CD14-positive monocyte (primary cell): Measurements from ENCODE around the gene CNTNAP2. TPM values are rescaled to one million over a fixed set of nuclear protein-coding genes. Genes with fewer than 3 reads are reported as not detected.

Experiments used
- DNase-seq, 3 donors: peaks; one replicate each; pipeline ENCODE4 v3.0.0-alpha.2; 2011 to 2022
- H2AFZ ChIP-seq: 2 replicates; pipeline ENCODE4 v1.6.0; 2012; ENCODE audit warnings: mild to moderate bottlenecking, low read depth, low read length, inconsistent platforms; ENCODE audit not compliant: insufficient read depth, poor library complexity, severe bottlenecking
- H3K27ac ChIP-seq, 2 donors: 1 replicate in 1 of 2; 2 replicates in 1 of 2; pipeline ENCODE4 v1.5.1; 2012 to 2013; ENCODE audit warnings: low read length in 2 of 2, control low read depth in 1 of 2, inconsistent platforms in 1 of 2, low read depth in 1 of 2, mild to moderate bottlenecking in 1 of 2
- H3K27me3 ChIP-seq, 2 donors: one replicate each; pipeline versions ENCODE4 v1.6.0 to v1.6.1; 2011 to 2013; ENCODE audit warnings: low read length in 2 of 2; ENCODE audit not compliant: control insufficient read depth in 2 of 2, insufficient read depth in 2 of 2
- H3K36me3 ChIP-seq, 2 donors: replicated peaks in 1 of 2; 1 replicate in 1 of 2; 2 replicates in 1 of 2; pipeline versions ENCODE4 v1.5.1 to v1.6.1; 2012 to 2013; ENCODE audit warnings: low read length in 2 of 2, control low read depth in 1 of 2, inconsistent platforms in 1 of 2, mild to moderate bottlenecking in 1 of 2; ENCODE audit not compliant: insufficient read depth in 2 of 2, control insufficient read depth in 1 of 2
- H3K4me1 ChIP-seq, 2 donors: 1 replicate in 1 of 2; 2 replicates in 1 of 2; pipeline versions ENCODE4 v1.5.1 to v1.6.1; 2012 to 2013; ENCODE audit warnings: low read length in 2 of 2, control low read depth in 1 of 2, inconsistent platforms in 1 of 2, mild to moderate bottlenecking in 1 of 2, moderate library complexity in 1 of 2; ENCODE audit not compliant: insufficient read depth in 2 of 2, control insufficient read depth in 1 of 2
- H3K4me2 ChIP-seq: replicated peaks from 2 replicates; pipeline ENCODE3; 2012; ENCODE audit warnings: low read length, moderate library complexity, mild to moderate bottlenecking; ENCODE audit not compliant: poor library complexity, severe bottlenecking; ENCODE audit errors: extremely low read depth
- H3K4me3 ChIP-seq, 3 experiments: fragments of 200-600 bp in 1 of 3; sonication (generic) in 1 of 3; replicated peaks in 1 of 3; 1 replicate in 2 of 3; 2 replicates in 1 of 3; pipeline ENCODE4 v1.5.1; 2011 to 2013; ENCODE audit warnings: low read length in 3 of 3, mild to moderate bottlenecking in 3 of 3, control low read depth in 2 of 3, low read depth in 2 of 3, inconsistent platforms in 1 of 3, moderate library complexity in 1 of 3
- H3K79me2 ChIP-seq: 2 replicates; pipeline ENCODE4 v1.6.0; 2012; ENCODE audit warnings: mild to moderate bottlenecking, control low read depth, inconsistent platforms, low read length, moderate library complexity; ENCODE audit not compliant: insufficient read depth
- H3K9ac ChIP-seq: 2 replicates; pipeline ENCODE4 v1.6.0; 2017; ENCODE audit warnings: low read length, mild to moderate bottlenecking; ENCODE audit not compliant: insufficient read depth, poor library complexity, severe bottlenecking
- H3K9me3 ChIP-seq, 2 donors: replicated peaks in 1 of 2; 1 replicate in 1 of 2; 2 replicates in 1 of 2; pipeline versions ENCODE4 v1.5.1 to v1.6.1; 2012 to 2013; ENCODE audit warnings: low read length in 2 of 2, control low read depth in 1 of 2; ENCODE audit not compliant: control insufficient read depth in 1 of 2, insufficient read depth in 1 of 2
- H4K20me1 ChIP-seq: 2 replicates; pipeline ENCODE4 v1.6.0; 2012; ENCODE audit warnings: mild to moderate bottlenecking, low read length, control low read depth, moderate library complexity; ENCODE audit not compliant: insufficient read depth
- H3K27ac Mint-ChIP-seq, 7 donors: one replicate each; pipeline ENCODE4 v1.8.0; 2020; ENCODE audit warnings: mild to moderate bottlenecking in 7 of 7, mixed read lengths in 7 of 7, moderate library complexity in 6 of 7, inconsistent platforms in 2 of 7
- H3K27me3 Mint-ChIP-seq, 3 donors: one replicate each; pipeline ENCODE4 v1.8.0; 2021 to 2022; ENCODE audit warnings: low read depth in 3 of 3, mild to moderate bottlenecking in 3 of 3, mixed read lengths in 3 of 3, moderate library complexity in 3 of 3, inconsistent platforms in 1 of 3
- H3K36me3 Mint-ChIP-seq, 2 donors: one replicate each; pipeline ENCODE4 v1.8.0; 2020; ENCODE audit warnings: mixed read lengths in 2 of 2, inconsistent platforms in 1 of 2, mild to moderate bottlenecking in 1 of 2
- H3K4me1 Mint-ChIP-seq: one replicate; pipeline ENCODE4 v1.8.0; 2020; ENCODE audit warnings: mild to moderate bottlenecking, mixed read lengths
- H3K4me3 Mint-ChIP-seq, 2 donors: one replicate each; pipeline ENCODE4 v1.8.0; 2020; ENCODE audit warnings: mild to moderate bottlenecking in 2 of 2, mixed read lengths in 2 of 2, moderate library complexity in 1 of 2
- H3K9me3 Mint-ChIP-seq, 7 donors: one replicate each; pipeline ENCODE4 v1.8.0; 2020 to 2022; ENCODE audit warnings: mixed read lengths in 7 of 7, mild to moderate bottlenecking in 6 of 7, moderate library complexity in 6 of 7, inconsistent platforms in 2 of 7
- CTCF ChIP-seq: fragments of 200-600 bp; IDR thresholded peaks from one replicate; pipeline ENCODE4 v1.8.0; 2022; ENCODE audit warnings: antibody characterized with exemption, mild to moderate bottlenecking
- WGBS: methylation state at CpG from one replicate; pipeline ENCODE4 v1.1.5; 2013; ENCODE audit warnings: missing lambda C conversion rate; ENCODE audit not compliant: insufficient coverage; 5-methylcytosine and 5-hydroxymethylcytosine counted together
- intact Hi-C, 2 donors: fragments of 100-400 bp; cut with micrococcal nuclease; formaldehyde crosslinking; loops; one replicate each; pipeline versions ENCODE4 v1.15.0 to v1.15.1; 2023
- polyA plus RNA-seq, 3 donors: library from polyadenylated mRNA; depleted of rRNA in 1 of 3; unstranded in 2 of 3; stranded (reverse) in 1 of 3; fragments of 300-500 nt in 2 of 3; fragments of >200 nt in 1 of 3; fragmentation: Illumina TruSeq in 2 of 3; gene quantifications; 1 replicate in 2 of 3; 2 replicates in 1 of 3; pipeline ENCODE4 v1.2.3, GENCODE V29; 2012 to 2021

Gene CNTNAP2
- polyA plus RNA-seq, 3 donors, result 0.01 TPM; not detected in 2

GRCh38 chr7:146701166-146701565 is 584.6 kb downstream of the CNTNAP2 start:
- H3K36me3 Mint-ChIP-seq, result no peaks in the 10 kb centered on the region
- peaks cover 1 to 9% (median 4%) of the 10 kb centered on the region in 7 donors for H3K9me3 Mint-ChIP-seq

GRCh38 chr7:146702898-146703297 is 586.3 kb downstream of the CNTNAP2 start:
- Histone ChIP-seq H3K36me3 (no peaks in the 10 kb centered on the region), H3K4me2 (no peak overlapping the region), H3K4me1 (no peaks in the 10 kb centered on the region), H3K27ac (no peak overlapping the region), H3K4me3 (no peak overlapping the region), H3K9ac (no peak overlapping the region), H3K27me3 (no peaks in the 10 kb centered on the region), H4K20me1 (no peaks in the 10 kb centered on the region), H3K9me3 (no peaks in the 10 kb centered on the region), H3K79me2 (no peaks in the 10 kb centered on the region), H2AFZ (no peak overlapping the region)
- H3K36me3 Mint-ChIP-seq, result no peaks in the 10 kb centered on the region
- no peak overlapping the region for H3K27ac Mint-ChIP-seq
- intact Hi-C loops, result no loop called here
- peaks cover 0 to 1% (median 0%) of the 10 kb centered on the region in 3 donors for H3K27me3 Mint-ChIP-seq
- no CpG with 5 or more reads among the region's 1 CpG for WGBS
- no peak for TF ChIP-seq CTCF
- peaks cover 0 to 9% (median 5%) of the 10 kb centered on the region in 7 donors for H3K9me3 Mint-ChIP-seq
- no peaks in the 10 kb centered on the region for H3K4me1 Mint-ChIP-seq
- DNase-seq, result no peak
- H3K4me3 Mint-ChIP-seq, result no peak overlapping the region

More at GRCh38 chr7:146701166-146701565, 584.6 kb downstream of the CNTNAP2 start:
- H3K36me3 ChIP-seq, result no peaks in the 10 kb centered on the region
- Mint-ChIP-seq H3K4me1 (no peaks in the 10 kb centered on the region), H3K27me3 (peaks cover 0 to 1% (median 0%) of the 10 kb centered on the region in 3 donors), H3K4me3 (no peak overlapping the region), H3K27ac (no peak overlapping the region)
- no peak overlapping the region for H3K4me2 ChIP-seq
- no peaks in the 10 kb centered on the region for H3K27me3 ChIP-seq
- 100% methylated on average over 1 of the region's 3 CpGs for WGBS
- no peak for TF ChIP-seq CTCF
- H3K79me2 ChIP-seq, result no peaks in the 10 kb centered on the region
- no peaks in the 10 kb centered on the region for H3K4me1 ChIP-seq
- no peak overlapping the region for H3K27ac ChIP-seq
- no peak for DNase-seq
- no peaks in the 10 kb centered on the region for H3K9me3 ChIP-seq
- no peak overlapping the region for H2AFZ ChIP-seq
- H3K4me3 ChIP-seq, result no peak overlapping the region
- H4K20me1 ChIP-seq, result no peaks in the 10 kb centered on the region
- no peak overlapping the region for H3K9ac ChIP-seq
- intact Hi-C loops, result no loop called here
